Measurements from ENCODE around the gene DNAJC5. TPM values are rescaled to one million over a fixed set of nuclear protein-coding genes. Genes with fewer than 3 reads are reported as not detected.
"Not testable (repeated sequence)": the region's sequence is repeated elsewhere in the genome, so short reads cannot be mapped to it uniquely, and the experiment has no call there.

Gene DNAJC5
- total RNA-seq, 1 donor from 2014 or later: 53.9 TPM

- Histone ChIP-seq H3K27me3 (ENCODE audit: control insufficient read depth, insufficient read depth, low read length) (no peaks in the 10 kb centered on the region), H3K4me3 (ENCODE audit: low read depth, low read length) (no peak overlapping the region), H3K36me3 (ENCODE audit: control insufficient read depth, insufficient read depth, low read length) (no peaks in the 10 kb centered on the region)
- no peak for TF ChIP-seq CTCF (IDR thresholded peaks at IDR 0.05; ENCODE audit: insufficient read depth, low read length, poor library complexity, severe bottlenecking)
- DNase-seq (ENCODE audit: low read depth): no peak
These were observed 18.8 kb downstream of the DNAJC5 start for GRCh38 chr20:63913768-63914167.

GRCh38 chr20:63915471-63915870, 20.5 kb downstream of the DNAJC5 start:
- DNase-seq (ENCODE audit: low read depth): no peak
- Histone ChIP-seq H3K36me3 (ENCODE audit: control insufficient read depth, insufficient read depth, low read length) (no peaks in the 10 kb centered on the region), H3K27me3 (ENCODE audit: control insufficient read depth, insufficient read depth, low read length) (no peaks in the 10 kb centered on the region), H3K4me3 (ENCODE audit: low read depth, low read length) (no peak overlapping the region)
- TF ChIP-seq CTCF (IDR thresholded peaks at IDR 0.05; ENCODE audit: insufficient read depth, low read length, poor library complexity, severe bottlenecking): no peak

- H3K27me3 ChIP-seq (ENCODE audit: control insufficient read depth, insufficient read depth, low read length); H3K36me3 ChIP-seq (ENCODE audit: control insufficient read depth, insufficient read depth, low read length); H3K4me3 ChIP-seq (ENCODE audit: low read depth, low read length); DNase-seq (ENCODE audit: low read depth): not testable (repeated sequence)
These were observed 21.5 kb downstream of the DNAJC5 start for GRCh38 chr20:63916371-63916939.

- Histone ChIP-seq H3K27me3 (ENCODE audit: control insufficient read depth, insufficient read depth, low read length) (no peaks in the 10 kb centered on the region), H3K4me3 (ENCODE audit: low read depth, low read length) (no peak overlapping the region), H3K36me3 (ENCODE audit: control insufficient read depth, insufficient read depth, low read length) (no peaks in the 10 kb centered on the region)
- no peak for TF ChIP-seq CTCF (IDR thresholded peaks at IDR 0.05; ENCODE audit: insufficient read depth, low read length, poor library complexity, severe bottlenecking)
- no peak for DNase-seq (ENCODE audit: low read depth)
These were observed 22.9 kb downstream of the DNAJC5 start for GRCh38 chr20:63917811-63918210.

GRCh38 chr20:63919130-63919529, 24.2 kb downstream of the DNAJC5 start:
- H3K36me3 ChIP-seq (ENCODE audit: control insufficient read depth, insufficient read depth, low read length): no peaks in the 10 kb centered on the region
- H3K27me3 ChIP-seq (ENCODE audit: control insufficient read depth, insufficient read depth, low read length): no peaks in the 10 kb centered on the region
- no peak for TF ChIP-seq CTCF (IDR thresholded peaks at IDR 0.05; ENCODE audit: insufficient read depth, low read length, poor library complexity, severe bottlenecking)
- no peak for DNase-seq (ENCODE audit: low read depth)
- no peak overlapping the region for H3K4me3 ChIP-seq (ENCODE audit: low read depth, low read length)

- Histone ChIP-seq H3K36me3 (ENCODE audit: control insufficient read depth, insufficient read depth, low read length) (no peaks in the 10 kb centered on the region), H3K4me3 (ENCODE audit: low read depth, low read length) (no peak overlapping the region), H3K27me3 (ENCODE audit: control insufficient read depth, insufficient read depth, low read length) (no peaks in the 10 kb centered on the region)
- DNase-seq (ENCODE audit: low read depth): no peak
- TF ChIP-seq CTCF (IDR thresholded peaks at IDR 0.05; ENCODE audit: insufficient read depth, low read length, poor library complexity, severe bottlenecking): no peak
These were observed 25.3 kb downstream of the DNAJC5 start for GRCh38 chr20:63920226-63920625.

Data from kidney epithelial cell (primary cell).